ENCODE data around the gene MFSD6. TPM values are rescaled to one million over a fixed set of nuclear protein-coding genes. Genes with fewer than 3 reads are reported as not detected.

The MFSD6 gene
- total RNA-seq, 1 donor from 2014 or later: 0.37 TPM

DNA sequence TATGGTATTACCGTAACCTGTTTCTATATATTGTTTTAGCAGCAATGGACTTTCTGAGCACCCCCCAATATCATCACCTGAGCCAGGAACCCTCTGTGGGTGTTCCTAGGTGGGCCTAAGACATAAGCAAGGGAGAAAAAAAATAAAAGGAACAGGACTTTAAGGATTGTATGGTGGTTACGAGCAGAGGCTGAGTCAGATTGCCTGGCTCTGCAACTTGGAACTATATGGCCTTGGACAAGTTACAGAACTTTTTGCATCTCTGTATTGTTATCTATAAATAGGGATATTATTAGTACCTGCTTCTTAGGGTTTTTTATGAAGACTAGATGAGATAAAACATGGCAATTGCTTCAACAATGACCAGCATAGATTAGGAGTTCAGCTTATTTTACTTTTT lies 34.9 kb downstream of the MFSD6 start:
- H4K20me1 ChIP-seq (ENCODE audit: low read depth): no peaks in the 10 kb centered on the region
- H3K4me3 Mint-ChIP-seq: no peak overlapping the region
- H3F3A ChIP-seq (ENCODE audit: low read depth): no peaks in the 10 kb centered on the region
- H3K4me1 Mint-ChIP-seq: no peaks in the 10 kb centered on the region
- H3K27ac ChIP-seq: no peak overlapping the region
- no peak overlapping the region for H3K4me2 ChIP-seq
- H3K27ac Mint-ChIP-seq: no peak overlapping the region
- DNase-seq (ENCODE audit: low spot score): no peak
- no peak overlapping the region for H2AFZ ChIP-seq (replicated peaks)
- no peaks in the 10 kb centered on the region for H3K79me2 ChIP-seq (ENCODE audit: low read depth)
- H3K4me1 ChIP-seq: no peaks in the 10 kb centered on the region
- no peaks in the 10 kb centered on the region for H3K27me3 ChIP-seq
- no peaks in the 10 kb centered on the region for H3K36me3 ChIP-seq
- H3K27me3 Mint-ChIP-seq (ENCODE audit: insufficient read depth, low read depth): no peaks in the 10 kb centered on the region
- no peaks in the 10 kb centered on the region for H3K9me3 Mint-ChIP-seq
- TF ChIP-seq EZH2 (IDR thresholded peaks at IDR 0.05): no peak
- no peak for TF ChIP-seq EZH2phosphoT487 (IDR thresholded peaks at IDR 0.05)
- no peak for TF ChIP-seq CTCF (IDR thresholded peaks at IDR 0.05)
- H3K9me3 ChIP-seq (ENCODE audit: low read depth): no peaks in the 10 kb centered on the region
- no peak overlapping the region for H3K4me3 ChIP-seq
- no peak overlapping the region for H3K9ac ChIP-seq
- H3K36me3 Mint-ChIP-seq: no peaks in the 10 kb centered on the region

DNA sequence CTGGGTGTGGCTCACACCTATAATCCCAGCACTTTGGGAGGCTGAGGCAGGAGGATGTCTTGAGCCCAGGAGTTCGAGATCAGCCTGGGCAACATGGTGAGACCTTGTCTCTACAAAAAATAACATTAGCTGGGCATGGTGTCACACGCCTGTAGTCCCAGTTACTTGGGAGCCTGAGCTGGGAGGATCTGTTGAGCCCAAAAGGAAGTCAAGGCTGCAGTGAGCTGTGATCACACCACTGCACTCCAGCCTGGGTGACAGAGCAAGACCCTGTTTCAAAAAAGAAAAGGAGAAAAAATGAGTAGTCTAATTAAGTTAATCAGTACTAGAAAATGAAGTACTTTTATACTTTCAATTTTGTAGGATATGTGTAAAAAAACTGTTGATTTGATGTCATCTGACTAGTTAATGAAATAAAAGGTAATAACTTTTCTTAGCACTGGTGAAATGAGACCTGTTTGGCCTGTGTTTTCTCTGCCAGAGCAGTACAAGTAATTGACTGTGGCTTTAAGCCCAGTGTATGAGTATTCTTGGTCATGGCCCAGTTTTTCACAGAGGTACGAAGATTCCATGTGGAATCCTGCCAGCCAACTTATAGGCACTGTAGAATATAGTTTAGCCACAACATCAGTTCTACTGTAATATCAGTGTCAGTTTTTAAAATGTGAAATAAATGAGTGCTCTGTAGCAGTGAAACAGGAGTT lies 35.8 kb downstream of the MFSD6 start:
- H3K27ac Mint-ChIP-seq: no peak overlapping the region
- Histone ChIP-seq H3K27ac (no peak overlapping the region), H3K4me1 (no peaks in the 10 kb centered on the region)

DNA sequence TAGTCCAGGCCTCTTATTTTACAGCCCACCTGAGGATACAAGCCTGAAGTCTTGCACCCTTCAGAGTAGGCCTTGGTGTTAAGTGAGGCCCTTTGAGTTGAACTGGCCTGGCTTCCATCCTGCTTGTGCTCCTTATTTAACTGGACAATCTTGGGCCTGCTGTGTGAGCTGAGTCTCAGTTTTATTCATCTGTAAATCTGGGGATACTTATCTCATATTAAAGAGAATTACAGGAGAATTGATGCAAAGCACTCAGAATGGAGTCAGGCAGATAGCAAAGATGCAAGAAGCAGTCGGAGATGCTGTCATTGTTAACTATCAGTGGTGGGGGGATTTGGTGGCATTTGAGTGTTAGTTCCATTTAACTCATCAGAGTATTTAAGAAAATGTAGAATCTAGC lies 36.8 kb downstream of the MFSD6 start:
- Histone ChIP-seq H3K27me3 (no peaks in the 10 kb centered on the region), H3F3A (ENCODE audit: low read depth) (no peaks in the 10 kb centered on the region), H3K36me3 (no peaks in the 10 kb centered on the region), H4K20me1 (ENCODE audit: low read depth) (no peaks in the 10 kb centered on the region), H3K4me2 (no peak overlapping the region), H3K9me3 (ENCODE audit: low read depth) (no peaks in the 10 kb centered on the region), H2AFZ (replicated peaks) (no peak overlapping the region), H3K79me2 (ENCODE audit: low read depth) (no peaks in the 10 kb centered on the region), H3K9ac (no peak overlapping the region), H3K4me1 (no peaks in the 10 kb centered on the region), H3K4me3 (no peak overlapping the region), H3K27ac (no peak overlapping the region)
- H3K36me3 Mint-ChIP-seq: no peaks in the 10 kb centered on the region
- no peaks in the 10 kb centered on the region for H3K27me3 Mint-ChIP-seq (ENCODE audit: insufficient read depth, low read depth)
- no peak for DNase-seq (ENCODE audit: low spot score)
- no peaks in the 10 kb centered on the region for H3K4me1 Mint-ChIP-seq
- no peaks in the 10 kb centered on the region for H3K9me3 Mint-ChIP-seq
- no peak overlapping the region for H3K27ac Mint-ChIP-seq
- no peak overlapping the region for H3K4me3 Mint-ChIP-seq
- no peak for TF ChIP-seq CTCF (IDR thresholded peaks at IDR 0.05)
- TF ChIP-seq EZH2phosphoT487 (IDR thresholded peaks at IDR 0.05): no peak
- TF ChIP-seq EZH2 (IDR thresholded peaks at IDR 0.05): no peak

More for the DNA sequence above, 35.8 kb downstream of the MFSD6 start:
- Histone ChIP-seq H3K9ac (no peak overlapping the region), H3F3A (ENCODE audit: low read depth) (no peaks in the 10 kb centered on the region), H3K27me3 (no peaks in the 10 kb centered on the region), H3K4me3 (no peak overlapping the region), H3K79me2 (ENCODE audit: low read depth) (no peaks in the 10 kb centered on the region), H2AFZ (replicated peaks) (no peak overlapping the region), H3K9me3 (ENCODE audit: low read depth) (no peaks in the 10 kb centered on the region), H4K20me1 (ENCODE audit: low read depth) (no peaks in the 10 kb centered on the region), H3K4me2 (no peak overlapping the region), H3K36me3 (no peaks in the 10 kb centered on the region)
- no peak for DNase-seq (ENCODE audit: low spot score)
- H3K27me3 Mint-ChIP-seq (ENCODE audit: insufficient read depth, low read depth): no peaks in the 10 kb centered on the region
- no peaks in the 10 kb centered on the region for H3K4me1 Mint-ChIP-seq
- H3K9me3 Mint-ChIP-seq: no peaks in the 10 kb centered on the region
- no peaks in the 10 kb centered on the region for H3K36me3 Mint-ChIP-seq
- no peak overlapping the region for H3K4me3 Mint-ChIP-seq
- TF ChIP-seq EZH2phosphoT487 (IDR thresholded peaks at IDR 0.05) (no peak), EZH2 (IDR thresholded peaks at IDR 0.05) (no peak), CTCF (IDR thresholded peaks at IDR 0.05) (no peak)
